NCI-H146 treated with DMSO at 0.1 percent for 48 hours (cell line): Measurements from ENCODE around the gene ST14.

Source experiments
- DNase-seq: peaks from one replicate; lab custom pipeline; 2025; ENCODE audit not compliant: unreplicated experiment; lab: John Stamatoyannopoulos, UW

Gene ST14

DNA sequence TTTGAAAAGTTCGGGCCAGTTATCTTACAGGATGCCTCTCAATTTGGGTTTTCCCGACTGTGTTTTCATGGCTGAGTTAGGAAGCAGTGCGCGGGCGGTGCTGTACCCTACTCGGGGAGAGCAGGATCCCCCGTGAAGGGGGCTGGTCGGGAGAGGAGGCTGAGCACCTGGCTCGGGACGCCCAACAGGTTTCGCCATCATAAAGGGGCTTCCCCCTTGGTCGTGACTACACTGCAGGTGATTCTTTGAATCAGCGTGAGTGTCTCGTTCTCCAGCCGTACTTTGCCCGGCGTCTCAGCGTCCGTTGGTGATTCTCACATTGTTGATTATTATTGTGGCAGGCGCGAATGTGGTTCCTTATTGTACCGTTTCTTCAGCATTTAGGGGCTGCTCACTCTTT, 46.6 kb downstream of the ST14 start:
- no peak for DNase-seq

DNA sequence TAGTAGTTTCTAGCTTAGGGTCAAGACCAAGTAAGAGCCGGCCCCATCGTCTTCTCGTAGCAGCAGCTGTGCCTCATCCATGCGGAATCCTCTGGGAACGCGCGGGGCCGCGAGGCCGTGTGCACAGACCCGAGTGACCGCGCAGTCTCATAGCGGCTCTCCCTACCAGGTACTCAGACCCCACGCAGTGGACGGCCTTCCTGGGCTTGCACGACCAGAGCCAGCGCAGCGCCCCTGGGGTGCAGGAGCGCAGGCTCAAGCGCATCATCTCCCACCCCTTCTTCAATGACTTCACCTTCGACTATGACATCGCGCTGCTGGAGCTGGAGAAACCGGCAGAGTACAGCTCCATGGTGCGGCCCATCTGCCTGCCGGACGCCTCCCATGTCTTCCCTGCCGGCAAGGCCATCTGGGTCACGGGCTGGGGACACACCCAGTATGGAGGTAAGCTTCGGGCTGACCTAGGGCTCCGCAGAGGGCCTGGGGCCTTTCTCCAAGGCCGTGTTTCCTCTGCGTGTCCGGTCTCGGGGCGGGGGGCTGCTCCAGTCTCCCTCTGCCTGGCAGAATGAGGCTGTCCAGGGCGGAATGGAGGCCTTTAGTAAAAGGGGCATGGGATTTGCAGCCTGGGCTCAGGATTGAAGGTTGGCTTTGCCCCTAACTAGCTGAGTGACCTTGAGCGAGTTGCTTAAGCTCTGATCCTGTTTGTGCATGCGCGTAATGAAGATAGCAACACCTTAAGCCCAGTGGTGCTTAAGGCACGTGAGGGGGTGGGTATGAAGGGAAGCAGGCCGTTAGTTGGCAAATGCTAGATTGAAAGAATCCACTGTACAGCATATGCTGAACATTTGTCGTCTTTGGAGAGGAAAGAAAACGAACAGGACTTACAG, 48.9 kb downstream of the ST14 start:
- no peak for DNase-seq

DNA sequence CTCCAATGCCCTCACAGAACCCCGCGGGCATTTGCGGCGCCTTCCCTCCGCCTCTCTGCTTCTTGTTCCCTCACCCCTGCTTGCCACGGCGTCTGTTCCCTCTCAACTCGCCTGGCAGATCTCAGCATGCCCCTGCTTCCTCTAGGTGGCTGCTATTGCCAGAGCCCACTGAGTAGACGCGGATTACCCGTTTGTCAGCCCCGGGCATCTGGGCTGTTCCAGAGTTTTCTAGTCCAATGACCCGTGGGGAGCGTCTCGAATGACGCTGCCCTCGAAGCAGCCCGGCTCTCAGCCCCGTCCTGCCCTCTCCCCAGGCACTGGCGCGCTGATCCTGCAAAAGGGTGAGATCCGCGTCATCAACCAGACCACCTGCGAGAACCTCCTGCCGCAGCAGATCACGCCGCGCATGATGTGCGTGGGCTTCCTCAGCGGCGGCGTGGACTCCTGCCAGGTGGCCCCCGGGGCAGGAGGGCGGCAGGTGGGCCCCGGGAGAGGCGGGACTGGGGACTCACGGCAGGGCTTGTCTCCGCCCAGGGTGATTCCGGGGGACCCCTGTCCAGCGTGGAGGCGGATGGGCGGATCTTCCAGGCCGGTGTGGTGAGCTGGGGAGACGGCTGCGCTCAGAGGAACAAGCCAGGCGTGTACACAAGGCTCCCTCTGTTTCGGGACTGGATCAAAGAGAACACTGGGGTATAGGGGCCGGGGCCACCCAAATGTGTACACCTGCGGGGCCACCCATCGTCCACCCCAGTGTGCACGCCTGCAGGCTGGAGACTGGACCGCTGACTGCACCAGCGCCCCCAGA, 49.7 kb downstream of the ST14 start:
- DNase-seq, result no peak

DNA sequence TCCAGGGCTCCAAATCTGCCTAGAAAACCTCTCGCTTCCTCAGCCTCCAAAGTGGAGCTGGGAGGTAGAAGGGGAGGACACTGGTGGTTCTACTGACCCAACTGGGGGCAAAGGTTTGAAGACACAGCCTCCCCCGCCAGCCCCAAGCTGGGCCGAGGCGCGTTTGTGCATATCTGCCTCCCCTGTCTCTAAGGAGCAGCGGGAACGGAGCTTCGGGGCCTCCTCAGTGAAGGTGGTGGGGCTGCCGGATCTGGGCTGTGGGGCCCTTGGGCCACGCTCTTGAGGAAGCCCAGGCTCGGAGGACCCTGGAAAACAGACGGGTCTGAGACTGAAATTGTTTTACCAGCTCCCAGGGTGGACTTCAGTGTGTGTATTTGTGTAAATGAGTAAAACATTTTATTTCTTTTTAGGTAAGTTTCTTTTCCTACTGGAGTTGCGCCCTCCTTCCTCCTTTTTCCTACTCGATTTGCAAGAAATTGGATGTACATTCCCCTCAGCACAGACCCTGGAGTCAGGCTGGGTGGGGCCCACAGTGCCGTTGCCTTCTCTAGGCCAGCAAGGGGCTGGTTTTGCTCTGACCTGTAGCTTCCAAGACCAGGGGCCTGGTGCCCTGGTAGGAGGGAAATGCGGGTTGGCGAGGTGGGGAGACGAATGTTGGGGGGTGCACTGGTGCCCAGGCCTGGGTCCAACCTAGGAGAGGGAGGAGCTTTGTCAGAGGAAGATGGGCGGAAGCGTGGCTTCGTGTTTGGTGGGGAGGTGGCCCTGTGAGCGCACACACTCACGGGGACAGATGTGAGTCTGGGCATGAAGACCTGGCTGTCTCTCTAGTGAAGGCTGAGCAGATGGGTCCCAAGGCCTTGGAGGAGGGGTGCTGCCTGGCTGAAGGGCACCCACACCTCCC, 50.6 kb downstream of the ST14 start:
- DNase-seq, result no peak

DNA sequence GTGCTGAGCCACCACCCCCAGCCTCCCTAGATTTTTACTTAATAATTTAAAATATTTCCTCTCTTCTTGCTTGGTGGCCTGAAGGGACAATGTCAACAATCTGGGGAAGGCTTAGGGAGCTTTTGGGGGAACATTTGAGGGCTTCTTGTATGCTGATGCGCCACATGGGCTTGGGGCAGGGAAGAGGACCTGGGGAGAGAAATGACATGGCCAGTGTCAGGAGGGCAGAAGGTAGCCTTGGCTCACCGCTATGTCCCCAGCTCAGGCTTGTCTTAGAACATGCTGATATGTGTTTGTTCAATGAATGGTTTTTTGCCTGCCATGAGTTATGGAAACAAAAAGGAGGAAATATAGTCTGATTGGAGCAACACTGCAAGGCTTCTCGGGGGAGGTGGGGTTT, 51.6 kb downstream of the ST14 start:
- DNase-seq, result no peak

DNA sequence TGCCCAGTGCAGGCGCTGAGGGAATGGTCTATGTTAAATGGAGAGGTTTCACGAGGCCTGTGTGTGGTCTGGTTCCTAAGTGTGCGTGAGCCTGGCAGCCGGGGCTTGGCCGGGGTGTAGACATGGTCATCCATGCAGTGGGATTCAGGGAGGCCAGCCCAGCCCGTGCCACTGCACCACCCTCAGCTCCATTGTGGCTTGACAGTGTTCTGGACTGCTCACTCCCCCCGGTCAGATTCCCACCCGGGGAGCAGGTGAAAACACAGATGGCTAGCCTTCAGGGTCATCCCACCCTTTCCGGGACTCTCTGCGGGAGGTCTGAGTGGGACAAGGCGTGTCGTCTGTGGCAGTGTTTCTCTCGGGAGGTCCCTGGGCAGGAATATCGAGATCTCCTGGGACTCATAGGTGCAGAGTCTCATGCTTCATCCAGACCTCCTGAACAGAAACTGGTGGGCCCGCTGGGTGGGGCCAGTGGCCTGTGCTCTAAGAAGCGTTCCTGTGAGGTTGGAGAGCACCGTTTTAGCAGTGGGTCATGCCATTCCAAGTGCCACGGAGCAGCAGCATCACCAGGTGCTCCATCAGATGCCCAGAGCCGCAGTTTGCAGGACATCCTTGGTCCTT, 52.3 kb downstream of the ST14 start:
- no peak for DNase-seq

DNA sequence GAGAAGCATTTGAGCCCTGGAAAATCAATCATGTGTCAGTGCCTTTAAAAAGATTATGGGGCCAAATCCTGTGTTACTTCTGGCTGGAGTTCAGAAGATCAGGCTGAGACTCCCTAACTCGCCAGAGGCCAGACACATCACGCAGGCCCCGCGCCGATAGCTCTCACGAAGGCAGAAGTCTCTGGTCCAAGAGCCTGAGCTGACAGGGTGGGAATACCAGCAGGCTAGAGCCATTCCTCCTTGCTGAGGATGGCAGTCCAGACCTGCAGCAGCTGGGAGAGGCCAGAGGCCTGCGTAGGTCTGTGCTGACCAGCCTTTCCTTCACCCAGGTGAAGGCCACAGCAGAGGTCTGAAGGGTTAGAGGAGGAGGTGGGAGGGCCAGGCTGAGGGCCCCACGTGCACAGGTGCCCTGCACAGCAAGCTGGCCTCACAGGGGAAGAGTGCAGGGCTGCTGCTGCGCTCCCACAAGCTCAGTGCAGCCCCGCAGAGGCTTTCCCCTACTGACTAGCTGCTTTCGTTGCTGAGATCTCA, 52.9 kb downstream of the ST14 start:
- no peak for DNase-seq

DNA sequence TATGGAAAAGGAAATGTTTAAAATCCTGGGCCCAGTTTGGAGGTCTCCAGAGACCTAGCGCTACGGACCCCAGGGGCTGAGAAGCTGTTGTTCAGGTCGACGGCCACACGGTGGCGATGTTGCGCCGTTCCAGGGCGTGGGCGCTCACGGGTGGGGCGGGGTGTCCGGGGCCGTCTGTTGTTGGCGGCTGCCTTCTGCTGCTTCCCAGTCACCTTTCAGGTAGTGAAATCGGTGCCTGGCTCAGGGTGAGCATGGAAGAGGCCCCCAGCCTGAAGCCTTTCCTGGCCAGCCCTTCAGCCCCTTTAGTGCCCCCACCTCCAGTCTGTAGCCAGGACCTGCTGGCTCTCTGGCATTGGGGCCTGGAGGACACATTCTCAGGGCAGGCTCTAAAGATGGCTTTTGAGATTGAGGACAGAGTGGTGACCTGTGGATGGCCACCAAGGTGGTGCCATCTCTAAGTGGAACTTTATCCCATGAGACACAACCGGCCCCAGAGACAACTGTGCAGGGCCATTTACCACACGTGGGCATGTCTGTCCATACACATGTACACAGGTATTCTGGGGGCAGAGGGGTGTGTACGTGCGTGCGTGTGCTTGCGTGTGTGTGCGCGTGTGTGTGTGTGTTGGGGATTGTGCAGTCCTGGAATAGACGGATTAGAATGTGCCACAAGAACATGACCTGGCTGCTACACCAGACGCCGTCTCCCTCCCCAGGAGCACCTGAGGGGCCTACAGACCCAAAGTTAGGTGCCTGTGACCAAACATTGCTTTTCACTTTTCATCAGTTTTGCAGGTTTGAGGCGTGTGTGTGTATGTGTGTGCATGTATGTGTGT, 53.8 kb downstream of the ST14 start:
- no peak for DNase-seq

DNA sequence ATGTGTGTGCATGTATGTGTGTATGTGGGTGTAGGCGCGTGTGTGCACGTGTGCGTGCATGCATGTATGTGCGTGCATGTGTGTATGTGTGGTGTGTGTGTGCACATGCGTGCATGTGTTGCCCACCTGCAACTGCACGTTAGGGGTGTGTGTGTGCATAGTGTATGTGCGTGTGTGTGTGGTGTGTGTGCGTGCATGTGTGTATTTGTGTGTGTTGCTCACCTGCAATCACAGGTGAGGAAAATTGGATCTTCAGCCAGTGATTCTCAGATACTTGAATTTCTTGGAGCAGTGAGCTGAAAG, 54.3 kb downstream of the ST14 start:
- no peak for DNase-seq

DNA sequence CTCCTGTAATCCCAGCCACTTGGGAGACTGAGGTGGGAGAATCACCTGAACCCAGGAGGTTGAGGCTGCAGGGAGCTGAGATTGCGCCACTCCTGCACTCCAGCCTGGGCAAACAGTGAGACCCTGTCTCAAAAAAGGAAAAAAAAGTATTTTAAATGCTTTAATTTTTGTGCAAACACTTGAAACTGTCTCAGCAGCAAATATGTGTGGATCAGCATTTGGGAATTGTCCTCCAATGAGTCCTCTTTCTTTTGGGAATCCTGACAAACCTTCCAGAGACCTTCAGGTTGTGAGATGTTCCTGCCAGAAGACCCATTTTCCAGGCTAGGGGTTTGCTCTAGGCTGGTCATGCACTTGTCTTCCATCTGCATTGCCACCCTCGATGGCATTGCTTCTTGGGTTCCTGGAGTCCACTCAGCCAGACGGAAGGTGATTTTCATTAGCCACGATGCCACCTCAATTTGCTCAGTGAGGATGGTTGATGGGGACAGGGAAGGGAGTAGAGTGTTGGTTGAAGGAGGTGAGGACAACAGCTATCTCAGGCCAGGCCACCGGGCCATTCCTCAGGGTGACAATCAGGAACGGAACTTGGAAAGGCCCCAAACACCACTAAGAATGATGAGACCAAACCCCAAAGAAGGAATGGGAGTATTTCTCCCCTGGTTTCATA, 55.4 kb downstream of the ST14 start:
- DNase-seq, result no peak

DNA sequence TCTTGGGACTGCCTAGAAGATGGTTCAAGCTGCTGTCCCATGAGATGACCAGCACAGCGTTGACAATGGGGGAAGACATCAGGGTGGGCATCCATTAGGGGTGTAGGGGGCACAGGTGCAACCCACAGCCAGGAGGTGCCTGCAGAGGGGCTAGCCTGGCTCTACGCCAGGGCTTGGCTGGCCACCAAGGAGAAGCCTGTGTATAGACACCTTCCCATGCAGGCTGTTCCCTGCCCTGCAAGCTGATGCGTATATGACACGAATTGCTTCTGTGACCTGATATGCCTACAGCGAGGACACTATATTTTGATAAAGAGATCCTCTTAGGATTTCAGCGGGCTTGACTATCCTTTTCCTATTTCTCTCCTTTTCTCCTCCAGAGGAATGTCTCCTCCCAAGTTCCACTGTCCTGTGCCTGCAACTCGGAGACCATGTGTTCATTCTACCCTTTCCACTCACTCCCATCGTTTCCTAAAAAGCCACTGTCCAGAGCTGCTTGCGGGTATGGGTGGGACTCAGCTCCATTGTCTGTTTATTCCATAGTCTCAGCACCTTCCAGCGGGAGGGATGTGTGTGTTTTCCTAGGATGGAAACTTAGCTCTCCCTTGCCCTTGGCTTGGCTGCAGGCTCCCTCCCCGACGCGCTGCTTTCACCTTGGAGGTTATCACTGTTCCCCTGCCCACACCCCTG, 56.1 kb downstream of the ST14 start:
- no peak for DNase-seq

DNA sequence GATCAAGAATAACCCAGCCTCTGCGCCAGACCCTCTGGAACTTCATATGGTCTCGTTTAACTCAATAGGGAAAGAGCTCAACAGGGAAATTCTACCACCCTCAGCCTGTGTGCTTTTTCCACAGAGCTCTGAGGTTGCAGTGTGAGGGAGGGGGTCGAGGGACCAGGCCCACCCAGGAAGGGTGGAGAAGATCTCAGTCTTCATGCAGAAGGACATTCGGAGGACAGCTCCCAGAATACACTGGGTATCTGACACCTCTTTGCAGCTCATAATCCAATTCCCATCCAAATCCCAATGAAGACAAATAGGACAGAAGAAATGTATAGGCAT, 56.6 kb downstream of the ST14 start:
- DNase-seq, result no peak

DNA sequence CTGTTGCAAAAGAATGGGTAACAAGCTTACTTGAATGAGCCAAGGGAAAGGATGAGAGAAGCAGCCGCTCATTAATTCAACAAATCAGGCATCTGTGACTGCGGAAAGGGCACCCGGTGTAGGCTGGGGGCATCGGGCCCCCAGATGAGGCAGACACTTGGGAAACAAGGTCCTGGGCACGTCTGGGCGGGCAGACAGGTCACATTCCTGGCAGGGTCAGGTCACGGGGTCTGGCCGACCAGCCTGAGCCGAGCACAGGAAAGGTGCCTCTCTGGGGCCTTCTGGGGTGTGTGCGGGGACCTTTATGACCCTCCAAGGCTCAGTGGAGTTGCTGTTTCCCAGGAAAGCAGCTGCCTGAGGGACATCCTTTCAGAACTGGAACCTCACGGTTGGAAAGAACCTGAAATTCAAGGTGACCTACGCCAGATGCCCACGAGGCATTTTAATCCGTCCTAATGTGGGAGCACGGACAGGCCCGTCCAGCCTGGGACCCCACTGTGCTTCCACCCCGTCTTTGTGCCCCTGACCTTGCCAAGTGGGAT, 57.1 kb downstream of the ST14 start:
- DNase-seq, result no peak

DNA sequence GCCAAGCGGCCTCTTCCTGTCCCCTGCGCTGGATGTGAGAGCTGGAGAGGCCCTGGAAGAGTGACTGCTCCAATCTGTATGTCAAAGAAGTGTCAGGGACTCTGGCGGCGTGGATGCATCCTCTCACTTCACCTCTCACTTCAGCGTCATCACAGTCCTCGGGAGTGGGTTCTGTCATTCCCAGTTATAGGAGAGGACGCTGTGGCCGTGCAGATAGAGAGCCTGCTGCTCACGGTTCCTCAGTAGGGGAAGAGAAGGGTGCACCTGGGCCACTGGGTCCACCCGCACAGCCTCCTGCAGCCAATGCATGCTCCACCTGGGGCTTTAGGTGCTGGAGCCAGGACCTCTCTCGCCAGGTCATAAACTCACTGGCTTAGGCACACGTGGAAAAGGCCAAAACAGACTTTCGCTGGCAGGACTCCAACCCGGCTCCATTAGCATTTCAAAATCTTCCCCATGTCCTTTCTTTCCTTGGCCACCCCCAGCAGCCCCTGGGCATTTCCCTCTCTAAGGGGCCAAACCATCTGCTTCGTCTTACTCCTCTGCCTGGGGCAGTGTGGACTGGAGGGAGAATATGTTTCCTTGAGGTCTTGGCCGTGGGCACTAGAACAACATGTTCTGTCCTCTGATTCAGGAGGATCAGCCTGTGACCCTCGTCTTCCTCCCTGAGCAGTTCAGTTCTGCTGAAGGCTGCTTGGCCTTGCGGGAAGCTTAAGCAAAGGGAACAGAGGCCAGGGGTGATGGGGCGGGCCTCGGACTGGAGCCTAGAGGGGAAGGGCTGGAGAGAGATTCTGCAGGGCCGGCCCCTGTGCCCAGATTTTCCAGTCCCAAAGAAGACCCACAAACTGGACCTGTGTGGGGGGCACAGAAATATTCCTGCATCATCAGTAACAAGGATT, 57.8 kb downstream of the ST14 start:
- no peak for DNase-seq

DNA sequence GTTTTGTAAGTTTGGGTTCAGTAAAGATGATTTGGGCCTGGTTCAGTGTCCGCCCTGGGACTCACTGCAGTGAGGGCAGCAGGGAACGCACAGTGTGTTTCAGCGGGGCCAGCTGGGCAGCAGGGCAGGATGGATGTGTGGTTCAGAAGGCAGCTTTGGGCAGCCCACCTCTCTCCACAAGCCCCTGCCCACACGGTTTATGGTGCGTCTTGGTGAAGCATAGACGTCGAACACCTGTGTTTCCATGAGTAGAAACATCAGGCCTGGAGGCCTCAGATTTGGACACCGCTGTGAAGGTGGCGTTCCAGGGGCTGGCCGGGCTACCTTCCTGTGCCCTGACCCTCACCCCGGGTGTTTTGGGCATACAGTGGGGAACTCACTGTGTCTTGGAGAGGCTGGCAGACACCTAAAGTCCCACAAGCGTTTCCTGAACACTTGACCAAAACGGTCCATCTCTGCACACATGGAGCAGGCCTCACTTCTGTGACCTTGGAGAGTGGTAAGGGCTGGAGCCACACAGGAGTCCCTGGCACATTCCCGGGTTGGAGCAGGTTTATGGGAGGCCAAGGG, 59.0 kb downstream of the ST14 start:
- no peak for DNase-seq

DNA sequence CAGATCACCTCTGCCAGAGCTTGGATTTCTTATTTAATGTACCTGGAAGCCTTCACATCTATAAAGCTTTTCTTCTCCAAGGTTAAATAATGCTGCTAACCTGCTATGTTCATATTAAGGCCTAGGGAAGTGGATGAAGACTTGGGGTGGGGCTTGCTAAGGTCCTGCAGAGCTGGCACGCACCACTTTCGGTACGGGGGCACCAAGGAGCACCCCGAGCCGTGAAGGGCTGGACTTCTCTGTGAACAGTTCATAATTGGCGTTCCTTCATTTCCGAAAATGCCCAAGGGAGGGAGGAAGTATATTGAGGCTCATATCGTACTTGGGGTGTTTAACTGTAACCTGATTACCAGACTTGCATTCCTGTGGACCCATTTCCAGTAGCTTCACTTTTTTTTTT, 59.6 kb downstream of the ST14 start:
- no peak for DNase-seq

DNA sequence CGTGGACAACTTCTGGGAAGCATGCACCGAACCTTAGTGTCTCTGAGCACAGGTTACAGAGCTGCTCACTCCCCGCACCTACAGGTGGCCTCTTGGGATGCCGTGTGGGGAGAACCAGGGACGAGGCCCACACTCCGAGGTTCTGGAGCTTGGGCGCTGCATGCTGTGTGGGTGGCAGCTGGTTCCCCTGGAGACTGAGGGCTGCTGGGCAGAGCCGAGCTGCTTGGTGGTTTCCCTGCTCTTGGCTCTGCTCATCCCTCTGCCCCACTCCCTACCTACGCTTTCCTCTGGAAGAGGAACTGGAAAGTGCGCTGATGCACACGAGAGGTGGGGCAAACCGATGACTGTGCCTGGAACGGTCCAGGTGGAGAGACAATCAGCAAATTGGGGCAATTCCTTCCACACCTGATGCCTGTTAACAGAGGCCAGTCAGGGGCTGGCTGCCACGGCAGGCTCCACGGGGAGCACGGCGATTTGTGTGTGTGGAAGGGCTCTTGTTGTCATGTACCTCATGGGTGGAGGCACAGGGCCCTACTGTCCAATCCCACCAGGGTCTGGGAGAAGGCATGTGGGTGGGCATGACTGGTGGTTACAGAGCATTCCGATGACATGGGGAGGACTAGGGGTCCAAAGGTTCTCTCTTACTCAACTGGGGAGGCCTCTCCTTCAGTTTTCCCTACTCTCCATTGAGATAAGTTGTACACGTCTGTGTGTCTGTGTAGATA, 60.9 kb downstream of the ST14 start:
- no peak for DNase-seq
